ENCODE measurements around the gene UBE2D2. TPM values are rescaled to one million over a fixed set of nuclear protein-coding genes. Genes with fewer than 3 reads are reported as not detected.
"Not testable (repeated sequence)": the region's sequence is repeated elsewhere in the genome, so short reads cannot be mapped to it uniquely, and the experiment has no call there.

The UBE2D2 gene
- total RNA-seq, 1 donor: 71.8 TPM

GRCh38 chr5:139577689-139578290 is 16.7 kb downstream of the UBE2D2 start:
- no peak for DNase-seq (ENCODE audit: low read depth)
- TF ChIP-seq CTCF (IDR thresholded peaks at IDR 0.05; ENCODE audit: insufficient read depth, low read length): no peak
- H3K4me3 ChIP-seq (ENCODE audit: low read depth, low read length): no peak overlapping the region

GRCh38 chr5:139578325-139578724 is 17.2 kb downstream of the UBE2D2 start:
- TF ChIP-seq CTCF (IDR thresholded peaks at IDR 0.05; ENCODE audit: insufficient read depth, low read length): no peak
- DNase-seq (ENCODE audit: low read depth): no peak
- no peak overlapping the region for H3K4me3 ChIP-seq (ENCODE audit: low read depth, low read length)

GRCh38 chr5:139582181-139582580 is 21.0 kb downstream of the UBE2D2 start:
- DNase-seq (ENCODE audit: low read depth): not testable (repeated sequence)

GRCh38 chr5:139584137-139584536 is 23.0 kb downstream of the UBE2D2 start:
- DNase-seq (ENCODE audit: low read depth): no peak
- no peak overlapping the region for H3K4me3 ChIP-seq (ENCODE audit: low read depth, low read length)
- TF ChIP-seq CTCF (IDR thresholded peaks at IDR 0.05; ENCODE audit: insufficient read depth, low read length): no peak

More at GRCh38 chr5:139582181-139582580, 21.0 kb downstream of the UBE2D2 start:
- not testable (repeated sequence) for H3K4me3 ChIP-seq (ENCODE audit: low read depth, low read length)

GRCh38 chr5:139588116-139588515 is 27.0 kb downstream of the UBE2D2 start:
- H3K4me3 ChIP-seq (ENCODE audit: low read depth, low read length); DNase-seq (ENCODE audit: low read depth): not testable (repeated sequence)

GRCh38 chr5:139588962-139589361 is 27.8 kb downstream of the UBE2D2 start:
- no peak for DNase-seq (ENCODE audit: low read depth)
- H3K4me3 ChIP-seq (ENCODE audit: low read depth, low read length): no peak overlapping the region
- TF ChIP-seq CTCF (IDR thresholded peaks at IDR 0.05; ENCODE audit: insufficient read depth, low read length): no peak

- DNase-seq (ENCODE audit: low read depth): no peak
- no peak overlapping the region for H3K4me3 ChIP-seq (ENCODE audit: low read depth, low read length)
- no peak for TF ChIP-seq CTCF (IDR thresholded peaks at IDR 0.05; ENCODE audit: insufficient read depth, low read length)
These were observed 31.1 kb downstream of the UBE2D2 start for GRCh38 chr5:139592289-139592688.

- not testable (repeated sequence) for DNase-seq (ENCODE audit: low read depth)
These were observed 31.9 kb downstream of the UBE2D2 start for GRCh38 chr5:139593076-139593475.

More at GRCh38 chr5:139593076-139593475, 31.9 kb downstream of the UBE2D2 start:
- H3K4me3 ChIP-seq (ENCODE audit: low read depth, low read length): not testable (repeated sequence)

Data from fibroblast of the aortic adventitia (primary cell).